Keratinocyte (primary cell): ENCODE data around the gene CEP170B.

Source experiments
- CTCF ChIP-seq, 3 experiments: IDR thresholded peaks in 1 of 3; conservative IDR thresholded peaks in 1 of 3; optimal IDR thresholded peaks in 1 of 3; 2 replicates in 2 of 3; 3 replicates in 1 of 3; pipeline versions ENCODE3 to v1.5.1; 2011; ENCODE audit warnings: low read length in 3 of 3, mild to moderate bottlenecking in 3 of 3, moderate library complexity in 2 of 3, control low read depth in 1 of 3, inconsistent platforms in 1 of 3; ENCODE audit not compliant: insufficient read depth in 2 of 3; ENCODE audit errors: extremely low read depth in 1 of 3
- EZH2 ChIP-seq: IDR thresholded peaks from one replicate; pipeline ENCODE4 v1.6.1; 2012; ENCODE audit warnings: inconsistent platforms, mild to moderate bottlenecking, low read length, moderate library complexity

GRCh38 chr14:104878582-104878981 is 13.5 kb downstream of the CEP170B start:
- TF ChIP-seq EZH2: no peak
- no peak for TF ChIP-seq CTCF (optimal IDR thresholded peaks at IDR 0.05 in 1 of 3, IDR thresholded peaks at IDR 0.05 in 1 of 3, conservative IDR thresholded peaks at IDR 0.05 in 1 of 3; ENCODE audit: extremely low read depth in 1 of 3, insufficient read depth in 2 of 3, low read length in 3 of 3)
